GM11168 (cell line): ENCODE measurements around the gene GPR15.

ENCODE experiments used
- in situ Hi-C: fragments of 300-500 bp; cut with MboI; formaldehyde crosslinking; loops from one replicate; pipeline ENCODE4 v1.12.0; 2022; ENCODE audit warnings: low sequenced_read_pairs; ENCODE audit not compliant: unreplicated experiment

Gene GPR15

DNA sequence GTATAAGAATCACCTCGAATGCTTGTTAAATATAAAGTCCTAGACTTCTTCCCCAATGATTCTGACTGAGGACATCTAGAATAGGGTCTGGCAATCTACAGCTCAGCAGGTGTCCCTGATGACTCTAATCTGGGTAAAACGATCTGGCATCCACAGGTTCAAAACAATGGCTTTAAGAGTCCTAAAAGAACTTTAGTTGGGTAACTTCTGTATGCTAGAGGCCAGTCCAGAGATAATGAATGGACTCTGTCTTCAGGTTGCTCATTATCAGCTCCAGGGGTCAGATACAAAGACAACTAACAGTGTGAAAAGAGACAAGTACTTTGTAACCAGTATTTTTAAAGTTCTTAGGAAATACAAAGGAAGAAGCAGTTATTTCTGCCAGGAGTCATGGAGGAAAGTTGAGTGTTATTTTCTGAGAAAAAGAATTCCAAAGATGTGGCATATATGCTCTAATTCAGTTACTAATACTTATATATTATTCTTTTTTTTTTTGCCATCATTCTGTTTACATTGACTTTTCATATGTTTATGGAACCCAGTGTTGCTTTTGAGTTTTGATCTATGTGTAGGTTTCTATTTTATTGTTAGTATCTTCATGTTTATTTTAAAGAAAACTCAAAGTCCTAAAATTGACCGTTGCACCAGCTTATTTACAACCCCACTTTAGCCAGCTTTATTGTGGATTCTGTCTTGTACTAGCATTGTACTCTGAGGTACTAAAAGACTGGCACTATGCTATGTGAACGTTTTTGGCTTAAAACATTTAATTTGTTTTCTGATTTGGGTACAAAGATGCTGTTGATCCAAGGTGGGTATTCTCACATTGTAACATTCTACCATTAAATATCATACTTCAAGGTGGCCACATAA lies 3.1 kb upstream of the GPR15 start:
- in situ Hi-C loops: loop anchor here (5.0 kb wide), 1 partner anchor 44 kb away; no protein-coding TSS in a partner anchor

DNA sequence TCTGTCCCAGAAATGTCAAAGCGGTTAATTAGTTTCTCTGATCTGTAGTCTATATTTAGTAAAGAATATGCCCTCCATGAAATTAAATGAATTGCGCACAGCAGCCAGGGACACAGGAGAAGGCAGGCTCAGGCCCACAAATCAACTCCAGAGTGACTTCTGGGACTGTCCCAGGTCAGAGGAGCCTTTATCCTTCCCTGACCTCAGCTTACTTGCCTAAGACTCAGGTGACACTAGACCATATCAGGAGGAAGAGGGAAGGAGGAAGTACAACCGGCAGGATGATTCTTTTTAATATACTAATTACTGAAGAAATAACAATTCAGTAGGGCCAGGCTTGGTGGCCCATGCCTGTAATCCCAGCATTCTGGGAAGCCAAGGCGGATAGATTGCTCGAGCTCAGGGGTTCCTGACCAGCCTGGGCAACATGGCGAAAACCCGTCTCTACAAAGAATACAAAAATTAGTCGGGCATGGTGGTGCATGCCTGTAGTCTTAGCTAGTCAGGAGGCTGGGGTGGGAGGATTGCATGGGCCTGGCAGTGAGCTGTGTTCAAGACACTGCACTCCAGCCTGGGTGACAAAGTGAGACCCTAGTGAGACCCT lies 1.8 kb upstream of the GPR15 start:
- in situ Hi-C loops: loop anchor here (5.0 kb wide), 1 partner anchor 42 kb away; no protein-coding TSS in a partner anchor

- in situ Hi-C loops: no loop called here
Observed at GRCh38 chr3:98530676-98531075, 1.1 kb upstream of the GPR15 start.

DNA sequence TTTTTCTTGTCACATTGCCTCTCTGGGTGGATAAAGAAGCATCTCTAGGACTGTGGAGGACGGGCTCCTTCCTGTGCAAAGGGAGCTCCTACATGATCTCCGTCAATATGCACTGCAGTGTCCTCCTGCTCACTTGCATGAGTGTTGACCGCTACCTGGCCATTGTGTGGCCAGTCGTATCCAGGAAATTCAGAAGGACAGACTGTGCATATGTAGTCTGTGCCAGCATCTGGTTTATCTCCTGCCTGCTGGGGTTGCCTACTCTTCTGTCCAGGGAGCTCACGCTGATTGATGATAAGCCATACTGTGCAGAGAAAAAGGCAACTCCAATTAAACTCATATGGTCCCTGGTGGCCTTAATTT lies 478 bp downstream of the GPR15 start:
- in situ Hi-C loops: no loop called here

DNA sequence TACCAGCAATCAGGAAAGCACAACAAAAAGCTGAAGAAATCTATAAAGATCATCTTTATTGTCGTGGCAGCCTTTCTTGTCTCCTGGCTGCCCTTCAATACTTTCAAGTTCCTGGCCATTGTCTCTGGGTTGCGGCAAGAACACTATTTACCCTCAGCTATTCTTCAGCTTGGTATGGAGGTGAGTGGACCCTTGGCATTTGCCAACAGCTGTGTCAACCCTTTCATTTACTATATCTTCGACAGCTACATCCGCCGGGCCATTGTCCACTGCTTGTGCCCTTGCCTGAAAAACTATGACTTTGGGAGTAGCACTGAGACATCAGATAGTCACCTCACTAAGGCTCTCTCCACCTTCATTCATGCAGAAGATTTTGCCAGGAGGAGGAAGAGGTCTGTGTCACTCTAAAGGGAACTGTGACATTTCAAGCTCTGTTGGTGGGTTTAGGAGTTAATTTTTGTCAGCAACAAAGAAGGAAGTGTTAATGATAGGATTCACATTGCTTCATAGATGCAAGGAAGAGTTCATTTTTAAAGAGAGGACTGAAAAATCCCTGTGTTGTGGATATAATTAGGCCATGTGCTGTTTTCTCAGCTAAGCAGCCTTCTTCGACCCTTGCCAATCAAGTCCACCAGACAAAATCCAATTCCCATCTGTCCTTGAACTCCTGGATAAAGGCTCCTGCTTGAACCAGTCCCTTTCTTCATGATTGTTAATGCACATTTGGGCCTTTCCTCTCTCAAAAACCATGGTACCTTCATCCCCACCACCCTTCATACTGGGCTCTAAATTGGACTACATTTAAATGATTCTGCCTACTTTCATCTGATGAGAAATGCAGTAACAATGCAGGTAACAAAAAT lies 1.2 kb downstream of the GPR15 start:
- in situ Hi-C loops: no loop called here

GRCh38 chr3:98534168-98534567 lies 2.4 kb downstream of the GPR15 start:
- in situ Hi-C loops: no loop called here

- in situ Hi-C loops: no loop called here
Observed at GRCh38 chr3:98534734-98535133, 3.0 kb downstream of the GPR15 start.

DNA sequence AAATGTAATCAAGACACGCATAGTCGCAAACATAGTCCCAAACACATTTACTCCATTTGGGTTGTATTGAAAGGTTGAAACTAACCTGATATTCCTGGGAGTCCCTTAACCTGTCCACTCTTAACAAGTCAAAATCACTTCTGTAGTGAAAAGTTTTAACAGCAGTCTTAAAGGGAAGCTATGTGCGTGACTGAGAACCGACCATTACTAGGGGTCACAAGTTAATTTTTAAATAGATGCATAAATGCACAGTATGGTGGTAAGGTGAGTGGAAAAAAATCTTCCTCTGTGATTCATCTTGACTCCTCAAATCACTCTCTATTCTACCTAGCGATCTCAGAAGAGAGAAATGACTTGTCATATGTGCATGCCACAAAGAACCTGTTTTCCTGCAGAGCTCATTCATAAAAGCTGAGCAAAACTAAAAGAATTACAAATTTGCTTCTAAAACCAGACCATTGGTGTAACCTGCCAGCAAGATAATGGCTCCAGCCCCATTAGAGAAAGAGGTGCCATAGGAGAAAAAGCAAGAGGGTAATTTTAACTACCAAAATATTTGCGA lies 4.8 kb downstream of the GPR15 start:
- in situ Hi-C loops: no loop called here

DNA sequence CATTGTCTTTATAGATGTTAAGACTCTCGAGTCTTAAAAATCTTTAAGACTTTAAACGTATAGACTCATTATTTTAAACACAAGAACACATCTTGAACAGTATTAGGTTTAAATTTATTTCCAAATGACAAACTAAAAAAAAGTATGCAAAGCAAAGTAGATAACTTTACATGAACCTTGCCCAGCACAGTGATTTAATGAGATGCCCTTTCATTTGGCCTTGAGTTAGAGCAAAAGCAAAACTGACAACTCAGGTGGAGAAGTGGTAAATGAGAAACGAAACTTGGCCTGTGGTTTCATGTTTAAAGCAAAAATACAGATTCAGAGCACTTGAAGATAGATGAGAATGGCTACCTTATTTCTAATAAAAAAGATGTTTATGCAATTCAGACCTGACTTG lies 8.6 kb downstream of the GPR15 start:
- in situ Hi-C loops: no loop called here

GRCh38 chr3:98541695-98542094 lies 9.9 kb downstream of the GPR15 start:
- in situ Hi-C loops: no loop called here

- in situ Hi-C loops: no loop called here
Observed at GRCh38 chr3:98542623-98543022, 10.8 kb downstream of the GPR15 start.

- in situ Hi-C loops: no loop called here
Observed at GRCh38 chr3:98545940-98546339, 14.2 kb downstream of the GPR15 start.

- in situ Hi-C loops: no loop called here
Observed at GRCh38 chr3:98548544-98548943, 16.8 kb downstream of the GPR15 start.

DNA sequence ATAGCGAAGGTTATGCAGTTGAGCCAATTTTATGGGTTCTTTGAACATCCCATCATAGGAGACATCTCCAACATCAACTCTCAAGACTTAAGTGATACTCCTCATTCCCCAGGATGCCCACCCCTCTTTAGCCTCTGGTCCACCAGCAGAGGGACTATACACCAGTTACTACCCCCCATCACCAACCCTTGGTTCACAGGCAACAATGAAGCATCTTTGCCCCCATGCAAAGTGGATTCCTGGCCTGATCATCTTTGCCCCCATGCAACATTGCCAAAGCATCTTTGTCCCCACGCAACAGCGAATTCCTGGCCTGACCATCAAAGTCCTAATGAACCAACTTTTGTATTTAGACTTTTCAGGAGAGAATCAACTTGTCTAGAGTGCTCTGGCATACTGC lies 19.1 kb downstream of the GPR15 start:
- in situ Hi-C loops: no loop called here

DNA sequence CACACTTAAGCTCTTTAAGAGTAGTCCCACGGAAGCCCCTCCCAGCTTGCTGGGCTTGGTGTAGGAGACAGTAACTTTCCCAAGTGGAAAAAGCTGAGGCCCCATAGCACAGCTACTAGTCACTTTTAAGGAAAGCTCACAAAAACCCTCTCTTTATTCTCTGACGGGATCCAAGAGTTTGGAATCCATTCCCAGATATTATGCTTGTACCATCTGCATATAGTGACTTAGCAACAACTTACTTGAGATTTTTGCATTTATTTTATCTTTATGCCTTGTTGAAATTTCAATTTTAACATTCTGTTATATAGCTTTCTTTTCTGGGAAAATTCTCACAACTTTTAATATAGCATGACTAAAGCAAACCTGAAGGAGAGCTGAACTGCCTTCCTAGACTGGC lies 19.5 kb downstream of the GPR15 start:
- in situ Hi-C loops: no loop called here

DNA sequence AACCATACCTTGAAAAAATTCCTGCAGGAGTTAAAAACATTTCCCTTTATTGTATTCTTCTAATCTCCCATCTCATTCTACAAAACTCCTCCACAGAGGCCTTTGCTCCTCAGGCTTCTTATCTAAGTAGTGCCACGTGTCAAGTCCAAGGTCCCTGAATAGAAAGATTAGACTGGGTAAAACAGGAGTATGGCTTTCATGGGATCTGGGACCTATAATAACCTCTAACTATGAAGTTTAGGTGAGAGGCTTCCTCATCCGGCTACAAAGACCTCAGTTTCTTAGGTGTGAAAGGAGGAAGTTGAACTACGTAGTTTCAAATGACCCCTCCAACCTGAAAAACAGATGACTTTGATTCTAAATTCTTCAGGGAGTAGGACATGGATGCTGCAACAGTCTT lies 20.0 kb downstream of the GPR15 start:
- in situ Hi-C loops: no loop called here

GRCh38 chr3:98552232-98553020 lies 20.6 kb downstream of the GPR15 start:
- in situ Hi-C loops: no loop called here

GRCh38 chr3:98553021-98553563 lies 21.3 kb downstream of the GPR15 start:
- in situ Hi-C loops: no loop called here

DNA sequence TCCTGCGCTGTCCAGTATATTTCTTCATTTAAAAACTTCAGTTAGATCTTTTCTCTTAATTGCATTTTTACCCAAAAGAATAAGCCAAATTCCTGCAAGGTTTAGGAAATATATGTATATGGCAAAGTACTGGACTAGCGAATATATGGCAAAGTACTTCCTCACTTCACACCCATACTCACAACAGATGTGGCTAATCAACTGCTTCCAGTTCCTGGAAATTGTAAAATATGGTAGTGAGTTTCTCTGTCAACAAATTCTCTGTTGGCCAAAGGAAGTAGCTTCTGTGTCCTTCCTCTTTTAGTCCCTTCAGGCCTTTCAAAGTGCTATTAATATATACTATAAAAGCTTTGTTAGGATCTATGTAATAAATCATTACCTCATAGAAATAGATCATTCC lies 22.0 kb downstream of the GPR15 start:
- in situ Hi-C loops: no loop called here

- in situ Hi-C loops: no loop called here
Observed at GRCh38 chr3:98554580-98554979, 22.8 kb downstream of the GPR15 start.
